Neuron (in vitro differentiated cells): ENCODE measurements around the gene CLN5.

Experiments used
- H2AFZ ChIP-seq: one replicate; pipeline ENCODE4 v1.6.1; 2013; ENCODE audit warnings: low read depth, mild to moderate bottlenecking, inconsistent platforms, low read length, moderate library complexity
- H3K27me3 ChIP-seq: one replicate; pipeline ENCODE4 v1.6.1; 2013; ENCODE audit warnings: low read length; ENCODE audit not compliant: insufficient read depth
- H3K36me3 ChIP-seq: one replicate; pipeline ENCODE4 v1.6.1; 2013; ENCODE audit warnings: low read length; ENCODE audit not compliant: insufficient read depth
- H3K4me1 ChIP-seq: one replicate; pipeline ENCODE4 v1.6.1; 2013; ENCODE audit warnings: low read length; ENCODE audit not compliant: insufficient read depth
- H3K4me3 ChIP-seq: 2 replicates; pipeline ENCODE4 v1.5.1; 2013; ENCODE audit warnings: mild to moderate bottlenecking, low read length, moderate library complexity
- H3K9me3 ChIP-seq: one replicate; pipeline ENCODE4 v1.6.1; 2013; ENCODE audit warnings: low read length

The CLN5 gene

DNA sequence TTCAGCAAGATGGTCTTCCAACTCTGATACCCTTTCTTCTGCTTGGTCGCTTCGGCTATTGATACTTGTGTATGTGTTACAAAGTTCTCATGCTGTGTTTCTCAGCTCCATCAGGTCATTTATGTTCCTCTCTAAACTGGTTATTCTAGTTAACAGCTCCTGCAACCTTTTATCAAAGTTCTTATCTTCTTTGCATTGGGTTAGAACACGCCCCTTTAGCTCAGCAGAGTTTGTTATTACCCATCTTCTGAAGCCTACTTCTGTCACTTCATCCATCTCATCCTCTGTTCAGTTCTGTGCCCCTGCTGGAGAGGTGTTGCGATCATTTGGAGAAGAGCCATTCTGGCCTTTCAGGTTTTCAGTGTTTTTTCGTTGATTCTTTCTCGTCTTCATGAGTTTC is 24.9 kb upstream of the CLN5 start:
- no peaks in the 10 kb centered on the region for H3K27me3 ChIP-seq
- H3K36me3 ChIP-seq = no peaks in the 10 kb centered on the region
- no peaks in the 10 kb centered on the region for H3K4me1 ChIP-seq
- H3K4me3 ChIP-seq = no peak overlapping the region
- H3K9me3 ChIP-seq = no peaks in the 10 kb centered on the region
- H2AFZ ChIP-seq = no peak overlapping the region

DNA sequence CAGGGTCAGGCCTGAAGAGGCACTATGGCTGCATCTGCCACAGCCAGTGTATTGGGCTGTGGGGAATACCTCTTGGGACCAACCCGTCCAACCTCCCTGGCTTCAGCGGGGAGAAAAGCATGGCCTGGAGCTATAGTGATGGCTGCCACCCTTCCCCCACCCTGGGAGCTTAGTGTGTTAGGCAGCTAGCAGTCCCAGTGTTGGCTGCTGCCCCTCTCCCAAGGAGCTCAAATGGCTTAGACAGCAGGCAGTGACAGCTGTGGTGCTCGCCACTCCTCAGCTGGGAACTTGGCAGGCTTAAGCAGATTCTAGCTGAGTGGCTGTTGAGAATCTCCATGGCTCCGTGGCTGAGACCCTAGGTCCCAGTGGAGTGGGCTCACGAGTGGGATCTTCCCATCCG is 23.8 kb upstream of the CLN5 start:
- no peaks in the 10 kb centered on the region for H3K36me3 ChIP-seq
- no peaks in the 10 kb centered on the region for H3K9me3 ChIP-seq
- no peak overlapping the region for H3K4me3 ChIP-seq
- H3K27me3 ChIP-seq = no peaks in the 10 kb centered on the region
- no peak overlapping the region for H2AFZ ChIP-seq
- no peaks in the 10 kb centered on the region for H3K4me1 ChIP-seq

GRCh38 chr13:76969488-76970365 is 22.2 kb upstream of the CLN5 start:
- Histone ChIP-seq H3K9me3 (no peaks in the 10 kb centered on the region), H3K4me1 (no peaks in the 10 kb centered on the region), H3K4me3 (no peak overlapping the region), H3K36me3 (no peaks in the 10 kb centered on the region), H3K27me3 (no peaks in the 10 kb centered on the region), H2AFZ (no peak overlapping the region)

DNA sequence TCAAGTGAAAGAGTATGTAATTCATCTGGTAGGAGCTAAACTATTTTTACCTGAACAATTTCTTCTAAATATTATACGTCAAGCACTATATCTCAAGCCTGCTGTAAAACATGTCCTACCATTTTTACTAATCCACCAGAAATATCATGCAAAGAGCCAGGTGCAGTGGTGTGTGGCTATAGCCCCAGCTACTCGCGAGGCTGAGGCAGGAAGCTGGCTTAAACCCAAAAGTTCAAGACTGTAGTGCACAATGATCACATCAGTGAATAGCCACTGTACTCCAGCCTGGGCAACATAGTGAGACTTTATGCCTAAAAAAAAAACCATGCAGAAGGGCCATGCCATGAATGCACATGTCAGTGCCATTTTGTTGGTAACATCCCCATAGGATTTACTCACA is 20.7 kb upstream of the CLN5 start:
- no peaks in the 10 kb centered on the region for H3K4me1 ChIP-seq
- no peak overlapping the region for H2AFZ ChIP-seq
- no peaks in the 10 kb centered on the region for H3K9me3 ChIP-seq
- H3K27me3 ChIP-seq = no peaks in the 10 kb centered on the region
- no peaks in the 10 kb centered on the region for H3K36me3 ChIP-seq
- H3K4me3 ChIP-seq = no peak overlapping the region

DNA sequence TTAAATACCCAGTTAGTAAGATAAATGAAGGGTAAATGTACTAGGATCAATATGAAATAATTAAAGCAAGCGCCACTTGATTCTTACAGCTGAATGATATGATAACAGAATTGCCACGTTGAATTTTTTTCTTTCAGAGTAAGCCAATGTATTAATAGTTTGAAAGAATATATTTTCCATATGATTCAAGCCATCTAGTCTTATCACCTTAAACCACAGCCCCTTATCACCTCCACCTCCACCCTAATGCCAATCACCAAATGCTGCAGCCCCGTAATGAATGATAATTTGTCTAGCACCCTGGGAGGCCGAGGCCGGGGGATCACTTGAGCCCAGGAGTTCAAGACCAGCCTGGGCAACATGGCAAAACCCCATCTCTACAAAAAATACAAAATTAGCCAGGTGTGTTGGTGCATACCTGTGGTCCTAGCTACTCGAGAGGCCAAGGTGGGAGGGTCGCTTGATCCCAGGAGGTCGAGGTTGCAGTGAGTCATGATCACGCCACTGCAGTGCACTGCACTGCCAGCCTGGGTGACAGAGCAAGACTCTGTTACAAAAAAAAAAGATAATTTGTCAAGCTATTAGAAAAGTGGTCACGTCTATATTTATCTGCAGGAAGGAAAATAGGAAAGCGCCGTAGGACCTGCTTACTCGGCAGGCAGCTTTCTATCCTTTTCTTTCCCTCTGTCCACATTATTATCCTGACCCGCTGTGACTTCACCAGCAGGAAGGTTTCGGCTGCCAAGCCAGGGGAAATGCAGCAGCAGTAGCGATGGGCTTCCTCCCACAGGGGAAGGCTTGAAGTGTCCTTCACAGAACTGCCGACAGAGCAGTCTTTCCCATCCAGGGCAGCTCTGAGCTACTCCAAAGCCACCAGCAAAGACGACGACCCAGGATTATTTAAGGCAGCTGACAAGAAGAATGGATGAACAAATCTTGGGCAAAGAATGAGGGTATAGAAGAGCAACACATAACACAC is 19.7 kb upstream of the CLN5 start:
- no peaks in the 10 kb centered on the region for H3K4me1 ChIP-seq
- H3K36me3 ChIP-seq = no peaks in the 10 kb centered on the region
- H3K4me3 ChIP-seq = no peak overlapping the region
- H3K27me3 ChIP-seq = no peaks in the 10 kb centered on the region
- H2AFZ ChIP-seq = no peak overlapping the region
- no peaks in the 10 kb centered on the region for H3K9me3 ChIP-seq

- H2AFZ ChIP-seq = no peak overlapping the region
- H3K9me3 ChIP-seq = no peaks in the 10 kb centered on the region
- H3K36me3 ChIP-seq = no peaks in the 10 kb centered on the region
- no peaks in the 10 kb centered on the region for H3K4me1 ChIP-seq
- H3K27me3 ChIP-seq = no peaks in the 10 kb centered on the region
- H3K4me3 ChIP-seq = no peak overlapping the region
Observed at GRCh38 chr13:76973920-76974617, 17.8 kb upstream of the CLN5 start.

DNA sequence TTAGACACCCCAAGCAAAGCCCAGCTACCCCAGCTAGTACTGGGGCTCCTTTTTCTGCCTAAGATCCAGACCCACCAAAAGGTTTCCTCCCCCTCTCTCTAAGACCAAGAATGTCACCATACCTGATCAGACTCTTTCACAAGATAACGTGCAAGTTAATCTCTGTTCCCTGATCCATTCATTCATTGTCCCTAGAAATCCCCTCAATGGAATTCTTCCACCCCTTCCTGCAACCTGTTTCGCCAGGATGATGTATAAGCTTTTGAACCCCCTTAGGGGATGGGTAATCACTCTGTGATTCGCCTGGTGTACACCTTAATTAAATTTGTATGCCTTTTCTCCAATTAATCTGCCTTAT is 17.3 kb upstream of the CLN5 start:
- Histone ChIP-seq H3K9me3 (no peaks in the 10 kb centered on the region), H3K4me1 (no peaks in the 10 kb centered on the region), H2AFZ (no peak overlapping the region), H3K27me3 (no peaks in the 10 kb centered on the region), H3K36me3 (no peaks in the 10 kb centered on the region), H3K4me3 (no peak overlapping the region)

DNA sequence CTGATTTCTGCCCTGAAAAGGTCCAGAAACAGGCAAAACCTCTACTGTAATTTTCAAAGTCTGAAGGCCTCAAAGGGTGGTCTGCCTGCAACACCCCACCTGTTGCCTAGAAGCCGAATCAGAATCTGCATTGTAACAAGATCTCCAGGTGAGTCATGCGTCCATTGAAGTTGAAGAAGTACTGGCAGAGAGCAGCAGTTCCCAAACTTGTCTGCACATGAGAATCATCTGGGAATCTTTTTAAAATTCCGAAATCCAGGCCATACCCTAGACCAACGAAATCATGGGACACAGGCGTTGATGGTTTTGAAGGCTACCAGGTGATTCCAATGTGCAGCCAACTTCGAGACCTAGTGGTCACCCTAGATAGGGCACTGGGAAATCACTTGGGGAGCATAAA is 16.0 kb upstream of the CLN5 start:
- Histone ChIP-seq H3K4me3 (no peak overlapping the region), H3K9me3 (no peaks in the 10 kb centered on the region), H3K27me3 (peaks cover 2% of the 10 kb centered on the region), H2AFZ (no peak overlapping the region), H3K4me1 (no peaks in the 10 kb centered on the region), H3K36me3 (no peaks in the 10 kb centered on the region)

DNA sequence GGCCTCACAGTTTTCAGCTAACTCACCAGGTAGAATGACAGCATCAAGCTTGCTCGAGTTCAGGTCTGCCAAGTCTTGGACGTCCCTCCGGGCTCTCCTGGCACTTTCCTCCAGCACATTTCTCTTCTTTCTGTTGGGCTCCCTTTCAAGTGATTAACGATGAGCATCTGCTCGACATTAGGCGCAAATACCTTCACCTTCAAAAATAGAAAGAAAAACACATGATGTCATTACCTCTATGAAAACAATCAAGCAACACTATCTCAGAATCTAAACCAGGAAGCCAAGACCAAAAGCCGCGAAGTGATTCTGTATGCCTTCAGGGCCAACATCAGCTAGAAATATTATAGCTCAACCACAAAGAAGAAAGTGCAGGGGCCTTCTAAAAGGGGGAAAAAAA is 15.4 kb upstream of the CLN5 start:
- H3K9me3 ChIP-seq = no peaks in the 10 kb centered on the region
- no peak overlapping the region for H3K4me3 ChIP-seq
- peaks cover 3% of the 10 kb centered on the region for H3K27me3 ChIP-seq
- H3K36me3 ChIP-seq = no peaks in the 10 kb centered on the region
- H3K4me1 ChIP-seq = no peaks in the 10 kb centered on the region
- no peak overlapping the region for H2AFZ ChIP-seq

DNA sequence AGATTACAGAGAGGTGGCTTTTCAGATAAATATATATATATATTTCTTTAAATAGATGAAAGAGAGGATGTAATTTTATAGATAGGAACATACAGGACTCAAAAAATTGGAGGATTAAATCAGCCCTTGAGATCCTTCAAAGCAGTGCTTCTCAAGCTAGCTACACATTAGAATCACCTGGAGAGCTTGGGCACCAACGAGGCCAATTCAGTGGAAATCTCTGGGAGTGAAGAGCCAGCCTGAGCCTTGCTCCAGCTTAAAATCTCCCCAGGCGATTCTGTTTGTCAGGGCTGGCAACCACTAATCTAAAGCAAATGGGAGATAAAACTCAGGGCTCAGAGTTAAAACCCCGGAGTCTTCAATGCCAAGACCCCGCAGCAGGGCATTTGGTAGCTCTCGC is 15.0 kb upstream of the CLN5 start:
- H3K36me3 ChIP-seq = no peaks in the 10 kb centered on the region
- no peak overlapping the region for H2AFZ ChIP-seq
- H3K9me3 ChIP-seq = no peaks in the 10 kb centered on the region
- H3K27me3 ChIP-seq = peaks cover 7% of the 10 kb centered on the region
- no peak overlapping the region for H3K4me3 ChIP-seq
- no peaks in the 10 kb centered on the region for H3K4me1 ChIP-seq

DNA sequence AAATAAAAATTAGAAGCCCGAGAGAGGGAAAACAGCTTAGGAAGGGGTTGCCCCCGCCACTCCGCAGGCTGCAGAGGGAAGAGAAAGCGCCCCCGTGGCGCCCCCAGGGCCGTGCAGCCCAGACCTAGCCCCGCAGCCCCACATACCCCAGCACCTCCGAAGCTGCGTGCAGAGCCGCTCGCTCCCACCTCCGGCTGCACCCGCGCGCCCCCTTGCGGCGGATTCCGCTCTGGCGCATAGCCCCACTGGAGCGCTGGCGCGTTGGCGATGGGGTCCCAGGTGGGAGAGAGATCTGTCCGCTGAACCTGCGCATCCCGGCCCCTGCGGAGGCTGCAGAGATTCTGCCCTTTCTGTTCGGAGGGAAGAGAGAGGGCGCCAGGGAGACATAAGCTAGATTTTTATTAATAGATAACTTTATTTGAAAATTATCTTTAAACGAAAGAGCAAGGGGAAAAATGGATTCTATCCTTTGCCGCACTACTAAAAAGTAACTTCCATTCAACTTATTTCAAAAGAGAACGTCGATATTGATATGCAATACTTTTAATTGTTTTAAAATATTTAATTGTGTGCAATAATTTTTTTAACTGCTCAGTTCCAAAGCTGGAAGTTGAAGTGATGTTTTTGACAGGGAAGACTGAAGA is 11.7 kb upstream of the CLN5 start:
- H3K4me3 ChIP-seq = no peak overlapping the region
- peaks cover 11% of the 10 kb centered on the region for H3K27me3 ChIP-seq
- no peaks in the 10 kb centered on the region for H3K36me3 ChIP-seq
- H2AFZ ChIP-seq = no peak overlapping the region
- no peaks in the 10 kb centered on the region for H3K4me1 ChIP-seq
- H3K9me3 ChIP-seq = no peaks in the 10 kb centered on the region

- Histone ChIP-seq H3K27me3 (peaks cover 12% of the 10 kb centered on the region), H3K4me1 (no peaks in the 10 kb centered on the region), H3K36me3 (no peaks in the 10 kb centered on the region), H3K4me3 (no peak overlapping the region), H3K9me3 (no peaks in the 10 kb centered on the region), H2AFZ (no peak overlapping the region)
Observed at GRCh38 chr13:76982061-76982460, 9.8 kb upstream of the CLN5 start.
